Heart right ventricle (tissue), 16 donors: ENCODE measurements around the gene TSPAN33. TPM values are rescaled to one million over a fixed set of nuclear protein-coding genes. Genes with fewer than 3 reads are reported as not detected.

Experiments
- ATAC-seq, 8 donors: fragments of 200-7000 bp; cut with Tn5 transposase; one replicate each; pipeline ENCODE4 v1.9.1; 2020; ENCODE audit warnings: mild to moderate bottlenecking in 8 of 8, moderate library complexity in 8 of 8, moderate number of reproducible peaks in 1 of 8
- DNase-seq, 2 donors: peaks; one replicate each; pipeline ENCODE4 v3.0.0-alpha.2; 2020
- H3K27ac ChIP-seq, 10 donors: fragments of 200-600 bp; sonication (generic) in 2 of 10; one replicate each; pipeline versions ENCODE4 v1.5.0 to v1.8.0; 2020 to 2022; ENCODE audit warnings: mild to moderate bottlenecking in 3 of 10
- H3K27me3 ChIP-seq, 7 donors: fragments of 200-600 bp; one replicate each; pipeline ENCODE4 v1.8.0; 2021 to 2022; ENCODE audit warnings: mild to moderate bottlenecking in 2 of 7
- H3K36me3 ChIP-seq, 9 donors: fragments of 200-600 bp; sonication (generic) in 1 of 9; one replicate each; pipeline versions ENCODE4 v1.5.0 to v1.8.0; 2020 to 2022; ENCODE audit warnings: mild to moderate bottlenecking in 2 of 9
- H3K4me1 ChIP-seq, 9 donors: fragments of 200-600 bp; sonication (generic) in 1 of 9; one replicate each; pipeline versions ENCODE4 v1.5.0 to v1.8.0; 2020 to 2022; ENCODE audit warnings: mild to moderate bottlenecking in 4 of 9
- H3K4me3 ChIP-seq, 10 donors: fragments of 200-600 bp; sonication (generic) in 2 of 10; one replicate each; pipeline versions ENCODE4 v1.5.0 to v1.8.0; 2020 to 2022; ENCODE audit warnings: mild to moderate bottlenecking in 7 of 10, moderate library complexity in 2 of 10
- H3K9me3 ChIP-seq, 11 donors: fragments of 200-600 bp in 10 of 11; sonication (generic) in 2 of 11; one replicate each; pipeline versions ENCODE4 v1.5.0 to v1.8.0; 2013 to 2022; ENCODE audit warnings: mild to moderate bottlenecking in 2 of 11, control low read depth in 1 of 11, moderate library complexity in 1 of 11
- CTCF ChIP-seq, 9 donors: fragments of 200-600 bp; sonication (generic) in 2 of 9; IDR thresholded peaks; one replicate each; pipeline versions ENCODE4 v1.5.0 to v1.8.0; 2021 to 2022; ENCODE audit warnings: antibody characterized with exemption in 9 of 9, mild to moderate bottlenecking in 5 of 9, moderate library complexity in 1 of 9
- WGBS, 2 donors: extraction: QIAGEN DNeasy Blood & Tissue Kit; methylation state at CpG; one replicate each; pipeline ENCODE4 v1.1.7; 2013; ENCODE audit warnings: inconsistent platforms in 1 of 2; 5-methylcytosine and 5-hydroxymethylcytosine counted together
- intact Hi-C, 10 donors: fragments of 100-400 bp; cut with DNase I; formaldehyde crosslinking; loops; one replicate each; pipeline versions ENCODE4 v1.11.1 to v1.14.2; 2022
- polyA plus RNA-seq, 2 donors: library from polyadenylated mRNA; stranded (reverse); fragments of 200-250 nt; gene quantifications; one replicate each; pipeline ENCODE4 v1.2.3, GENCODE V29; 2013
- total RNA-seq, 10 donors: library from RNA; stranded (reverse); fragmentation: NEBNext Ultra II Directional in 3 of 10; extraction: Animal tissue kit (Norgen Biotek cat#: 25700) in 3 of 10; gene quantifications; one replicate each; pipeline versions ENCODE4 v1.2.1 to v1.2.4, GENCODE V29; 2021 to 2023
- donor health status: Arrhythmogenic right ventricular cardiomyopathy.
- donor health status: ischemic (EF 13 %, LVEDD 7.1; RV severe dilation, severe dysfunction).
- donor health status: healthy with polysubstance abuse.
- donor health status: DM: no; HTN: yes; CAD: no.
- donor health status: DM: no; HTN: no; CAD: no.
- donor health status: ischemic (EF 25% LVEDD 6.9; RV normal size, moderate dysfunction).
- donor health status: ischemic (EF 25% LVEDD 5.7; RV mildly dilated, moderate dysfunction).
- donor health status: healthy.
- donor health status: DM: yes; HTN: yes; CAD: no.
- donor health status: Ischemic cardiomyopathy.
- donor health status: ischemic (EF 35%, LVEDD 5.7; RV mildly dilated, moderate dysfunction).
- donor health status: nonischemic (EF 11% LVEDD 7.7; RV severe dilation, severe dysfunction).
- donor health status: DM: yes; HTN: yes; CAD: no.
- donor health status: PGD.
- donor health status: ischemic (EF 29% LVEDD 5.4; RV normal size, mild dysfunction).
- donor health status: nonischemic (EF 23%, LVEDD 6.1; RV moderate dilation, normal function).

TSPAN33 gene
- total and polyA plus RNA-seq, 12 donors, result 2.8 to 13.1 (median 8.6) TPM

DNA sequence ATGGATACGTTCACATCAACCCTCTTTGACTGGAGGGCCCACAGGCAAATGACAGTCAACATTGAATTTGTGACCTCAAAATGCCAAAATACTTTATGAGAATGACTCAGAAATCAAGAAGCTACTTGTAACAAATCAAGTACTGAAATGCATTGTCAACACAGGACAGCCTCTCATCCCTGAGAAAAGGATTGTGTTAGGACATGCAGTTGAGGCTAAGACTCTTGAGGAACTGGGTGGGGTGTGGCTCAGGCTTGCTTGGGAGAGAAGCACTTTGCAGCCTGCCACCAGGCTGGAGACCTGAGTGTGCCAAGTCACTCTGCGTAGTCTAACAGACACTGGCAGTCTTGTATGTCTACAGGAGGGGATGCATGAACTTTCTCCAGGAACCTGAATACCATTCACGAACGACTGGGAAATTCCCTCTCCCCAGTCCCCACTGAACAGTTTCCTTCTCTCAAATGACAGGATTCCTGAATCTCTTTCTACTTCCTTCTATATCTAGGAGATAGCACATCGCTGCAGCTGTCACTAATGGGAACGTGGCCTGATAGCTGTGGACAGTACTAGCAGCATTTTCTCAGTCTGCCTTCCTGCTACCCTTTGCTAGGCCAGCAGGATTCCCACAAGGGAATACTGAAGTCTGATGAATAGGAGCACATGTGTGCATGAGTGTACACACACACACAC is 40.6 kb downstream of the TSPAN33 start:
- no peak overlapping the region for H3K4me3 ChIP-seq
- 49 to 54% methylated on average over 6 of the region's 6 CpGs for WGBS, 2 donors
- DNase-seq (no peak), ATAC-seq (no peak)
- peaks cover 0 to 15% (median 9%) of the 10 kb centered on the region in 9 donors for H3K4me1 ChIP-seq
- H3K9me3 ChIP-seq, result no peaks in the 10 kb centered on the region
- intact Hi-C loops, result no loop called here
- no peak for TF ChIP-seq CTCF (IDR thresholded peaks at IDR 0.05)
- H3K36me3 ChIP-seq, result no peaks in the 10 kb centered on the region
- peaks cover 0 to 35% (median 9%) of the 10 kb centered on the region in 7 donors for H3K27me3 ChIP-seq
- no peak overlapping the region for H3K27ac ChIP-seq

DNA sequence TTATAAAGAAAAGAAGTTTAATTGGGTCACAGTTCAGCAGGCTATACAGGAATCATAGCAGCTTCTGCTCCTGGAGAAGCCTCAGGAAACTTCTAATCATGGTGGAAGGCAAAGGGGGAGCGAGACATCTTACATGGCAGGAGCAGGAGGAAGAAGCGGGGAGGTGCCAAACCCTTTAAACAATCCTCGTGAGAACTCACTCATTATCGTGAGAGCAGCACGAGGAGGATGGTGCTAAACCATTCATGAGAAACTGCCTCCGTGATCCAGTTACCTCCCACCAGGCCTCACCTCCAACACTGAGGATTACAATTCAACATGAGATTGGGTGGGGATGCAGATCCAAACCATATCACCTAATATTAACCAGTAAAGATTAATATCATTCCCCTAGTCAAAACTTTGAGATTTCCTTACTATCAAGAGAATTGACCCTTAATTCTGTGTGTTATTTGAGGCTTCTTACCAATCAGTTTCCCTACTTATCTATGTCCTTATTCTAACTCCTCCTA is 42.3 kb downstream of the TSPAN33 start:
- H3K9me3 ChIP-seq, result no peaks in the 10 kb centered on the region
- DNase-seq (no peak), ATAC-seq (no peak)
- peaks cover 0 to 43% (median 5%) of the 10 kb centered on the region in 7 donors for H3K27me3 ChIP-seq
- intact Hi-C loops, result no loop called here
- WGBS, 2 donors, result 92 to 95% methylated on average over 6 of the region's 6 CpGs
- peaks cover 0 to 20% (median 12%) of the 10 kb centered on the region in 9 donors for H3K4me1 ChIP-seq
- no peak overlapping the region for H3K27ac ChIP-seq
- no peaks in the 10 kb centered on the region for H3K36me3 ChIP-seq
- no peak overlapping the region for H3K4me3 ChIP-seq
- TF ChIP-seq CTCF (IDR thresholded peaks at IDR 0.05), result no peak

GRCh38 chr7:129187681-129188371 is 43.3 kb downstream of the TSPAN33 start:
- intact Hi-C loops, result no loop called here
- Histone ChIP-seq H3K9me3 (no peaks in the 10 kb centered on the region), H3K27me3 (peaks cover 0 to 43% (median 5%) of the 10 kb centered on the region in 7 donors), H3K36me3 (no peaks in the 10 kb centered on the region), H3K4me1 (peaks cover 0 to 20% (median 12%) of the 10 kb centered on the region in 9 donors), H3K27ac (peak overlapping the region in 4 of 10 donors; percentile 35 to 67 (median 58)), H3K4me3 (peak overlapping the region; percentile 50 to 91 (median 79))
- no peak for TF ChIP-seq CTCF (IDR thresholded peaks at IDR 0.05)
- no peak for ATAC-seq
- DNase-seq, result no peak
- WGBS, 2 donors, result 27 to 30% methylated on average over 14 of the region's 14 CpGs

DNA sequence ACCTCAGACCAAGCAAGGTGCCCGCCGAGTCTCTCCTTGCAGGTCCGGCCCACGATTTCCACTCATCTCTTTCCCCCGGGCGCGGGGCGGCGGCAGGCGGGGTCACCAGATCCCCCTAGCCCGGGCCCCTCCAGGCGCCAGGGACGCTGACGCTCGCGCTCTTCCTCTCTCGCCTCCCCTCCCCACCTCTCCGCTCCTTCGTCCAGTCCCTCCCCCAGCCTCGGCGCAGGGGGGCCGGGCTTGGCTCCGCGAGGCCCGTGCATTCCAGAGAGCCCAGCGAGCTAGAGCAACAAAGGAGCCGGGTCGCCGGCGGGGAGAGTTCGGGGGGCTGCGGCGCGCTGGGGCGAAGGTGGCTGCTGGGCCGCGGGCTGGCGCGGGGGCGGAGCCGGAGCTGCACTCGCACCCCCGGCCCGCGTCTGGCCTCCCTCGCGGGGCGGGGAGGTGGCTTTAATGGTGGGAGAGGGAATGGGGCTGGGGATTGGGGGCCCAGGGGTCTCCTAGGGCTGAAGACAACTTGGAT is 43.9 kb downstream of the TSPAN33 start, which contains the start of gene SMO:
TSS of gene SMO (plus strand) at position 262 of the 520 bp plus-strand sequence. CDS start 519 bp downstream, outside the sequence.
- DNase-seq, result peak; percentile 41 to 58
- intact Hi-C loops, result no loop called here
- no peaks in the 10 kb centered on the region for H3K36me3 ChIP-seq
- WGBS, 2 donors, result 1% methylated on average over 32 to 48 of the region's 48 CpGs
- TF ChIP-seq CTCF (IDR thresholded peaks at IDR 0.05), result no peak
- peak; percentile 76 to 90 (median 84) for ATAC-seq
- H3K27me3 ChIP-seq, result peaks cover 0 to 43% (median 4%) of the 10 kb centered on the region in 7 donors
- no peaks in the 10 kb centered on the region for H3K9me3 ChIP-seq
- H3K4me3 ChIP-seq, result peak within 1 kb of the TSS; percentile 50 to 91 (median 79)
- peak within 1 kb of the TSS in 6 of 10 donors; percentile 35 to 67 (median 58) for H3K27ac ChIP-seq
- H3K4me1 ChIP-seq, result peaks cover 0 to 20% (median 12%) of the 10 kb centered on the region in 9 donors
